Measurements from ENCODE around the gene RNASE8.

RNASE8 gene

GRCh38 chr14:21093769-21094681 lies 36.4 kb downstream of the RNASE8 start:
- DNase-seq, result no peak

GRCh38 chr14:21095430-21096205 lies 38.0 kb downstream of the RNASE8 start:
- DNase-seq, result no peak

GRCh38 chr14:21096438-21096837 lies 38.8 kb downstream of the RNASE8 start:
- DNase-seq, result no peak

GRCh38 chr14:21096978-21097635 lies 39.5 kb downstream of the RNASE8 start:
- DNase-seq, result no peak

GRCh38 chr14:21097636-21098075 lies 40.0 kb downstream of the RNASE8 start:
- no peak for DNase-seq

- DNase-seq, result no peak
Observed at GRCh38 chr14:21098076-21098891, 40.7 kb downstream of the RNASE8 start, which contains the start of gene ZNF219. ZNF219 (minus strand) TSS chr14:21098655; CDS start chr14:21093591, 5,064 bp downstream.

GRCh38 chr14:21098892-21099595 lies 41.4 kb downstream of the RNASE8 start:
- no peak for DNase-seq

GRCh38 chr14:21099596-21099985 lies 42.0 kb downstream of the RNASE8 start:
- no peak for DNase-seq

GRCh38 chr14:21100931-21101330 lies 43.3 kb downstream of the RNASE8 start, which contains the start of gene TMEM253:
TMEM253 (plus strand) TSS chr14:21101066; CDS start chr14:21101344, 278 bp downstream.
- DNase-seq, result no peak

- no peak for DNase-seq
Observed at GRCh38 chr14:21101802-21102413, 44.3 kb downstream of the RNASE8 start.

GRCh38 chr14:21102521-21103410 lies 45.1 kb downstream of the RNASE8 start:
- no peak for DNase-seq

- DNase-seq, result no peak
Observed at GRCh38 chr14:21103411-21103709, 45.7 kb downstream of the RNASE8 start.

GRCh38 chr14:21103710-21104447 lies 46.3 kb downstream of the RNASE8 start:
- peak; percentile 89 for DNase-seq

GRCh38 chr14:21104448-21105060 lies 46.9 kb downstream of the RNASE8 start:
- DNase-seq, result peak; percentile 40

- DNase-seq, result no peak
Observed at GRCh38 chr14:21105095-21105494, 47.5 kb downstream of the RNASE8 start.

- no peak for DNase-seq
Observed at GRCh38 chr14:21106176-21106497, 48.5 kb downstream of the RNASE8 start.

GRCh38 chr14:21106498-21107282 lies 49.1 kb downstream of the RNASE8 start:
- peak; percentile 70 for DNase-seq

GRCh38 chr14:21107283-21107800 lies 49.7 kb downstream of the RNASE8 start:
- DNase-seq, result no peak

All from activated T-cell treated with anti-CD3 and anti-CD28 coated beads for 4 hours (primary cell).